Transverse colon (tissue), 4 donors: ENCODE data around the gene NETO2. TPM values are rescaled to one million over a fixed set of nuclear protein-coding genes. Genes with fewer than 3 reads are reported as not detected.
"Not testable (repeated sequence)": the region's sequence is repeated elsewhere in the genome, so short reads cannot be mapped to it uniquely, and the experiment has no call there.

Experiments
- DNase-seq: peaks from one replicate; pipeline ENCODE4 v3.0.0-alpha.2; 2019
- H3K27ac ChIP-seq, 4 donors: fragments of 200-600 bp; sonication (generic); 2 replicates each; pipeline ENCODE4 v1.5.1; 2016 to 2018; ENCODE audit warnings: inconsistent platforms in 4 of 4
- H3K27me3 ChIP-seq: fragments of 200-600 bp; sonication (generic); 2 replicates; pipeline ENCODE4 v1.5.1; 2017; ENCODE audit warnings: inconsistent platforms
- H3K36me3 ChIP-seq, 4 donors: fragments of 200-600 bp; sonication (generic); 2 replicates each; pipeline ENCODE4 v1.5.1; 2017 to 2019; ENCODE audit warnings: inconsistent platforms in 4 of 4
- H3K4me1 ChIP-seq, 4 donors: fragments of 200-600 bp; sonication (generic); 2 replicates each; pipeline ENCODE4 v1.5.1; 2017 to 2020; ENCODE audit warnings: inconsistent platforms in 4 of 4
- H3K4me3 ChIP-seq, 4 donors: fragments of 200-600 bp; sonication (generic); 1 replicate in 1 of 4; 2 replicates in 3 of 4; pipeline versions ENCODE4 v1.5.1 to v1.6.1; 2017 to 2019; ENCODE audit warnings: inconsistent platforms in 4 of 4
- H3K9me3 ChIP-seq, 2 donors: fragments of 200-600 bp; sonication (generic); 2 replicates each; pipeline ENCODE4 v1.5.1; 2017 to 2019; ENCODE audit warnings: inconsistent platforms in 2 of 2
- EP300 ChIP-seq: sonication (generic); formaldehyde crosslinking; IDR thresholded peaks from one replicate; pipeline ENCODE4 v1.6.1; 2017; ENCODE audit warnings: antibody characterized with exemption, low read depth
- POLR2A ChIP-seq: fragments of 450-650 bp; IDR thresholded peaks from one replicate; pipeline ENCODE4 v1.6.1; 2016; ENCODE audit warnings: antibody characterized with exemption, mild to moderate bottlenecking, moderate library complexity
- POLR2AphosphoS5 ChIP-seq, 3 donors: sonication (generic); formaldehyde crosslinking; IDR thresholded peaks; one replicate each; pipeline ENCODE4 v1.6.1; 2016; ENCODE audit warnings: antibody characterized with exemption in 3 of 3
- WGBS, 2 donors: methylation state at CpG; one replicate each; pipeline ENCODE4 v1.1.5; 2018; ENCODE audit warnings: low coverage in 1 of 2; 5-methylcytosine and 5-hydroxymethylcytosine counted together
- in situ Hi-C, 4 donors: fragments of 200-750 bp; cut with MboI; loops; one replicate each; pipeline versions ENCODE4 v1.15.0 to v1.15.1; 2017; ENCODE audit warnings: low sequenced_read_pairs in 3 of 4, low pct_ligation_motif_present in 1 of 4, low pct_unique_long_range_greater_than_20kb in 1 of 4
- intact Hi-C: fragments of 100-400 bp; cut with DNase I; formaldehyde crosslinking; loops from one replicate; pipeline ENCODE4 v1.15.1; 2023; ENCODE audit warnings: low total_unique reads
- total RNA-seq, 4 donors: library from RNA; depleted of rRNA; stranded (reverse); fragments of >200 nt; gene quantifications; one replicate each; pipeline ENCODE4 v1.1.0, GENCODE V29; 2016
- TF ChIP-seq, protein P1 (sequence below), 5 experiments: fragments of 200-600 bp in 3 of 5; fragments of 450-650 bp in 2 of 5; sonication (generic) in 3 of 5; IDR thresholded peaks; 1 replicate in 2 of 5; 2 replicates in 3 of 5; pipeline ENCODE4 v1.5.1; 2016 to 2017; ENCODE audit warnings: antibody characterized with exemption in 5 of 5, inconsistent platforms in 3 of 5, mild to moderate bottlenecking in 2 of 5, moderate library complexity in 1 of 5

NETO2 gene
- total RNA-seq, 4 donors from 2014 or later: 5.0 to 31.7 (median 15.9) TPM

DNA sequence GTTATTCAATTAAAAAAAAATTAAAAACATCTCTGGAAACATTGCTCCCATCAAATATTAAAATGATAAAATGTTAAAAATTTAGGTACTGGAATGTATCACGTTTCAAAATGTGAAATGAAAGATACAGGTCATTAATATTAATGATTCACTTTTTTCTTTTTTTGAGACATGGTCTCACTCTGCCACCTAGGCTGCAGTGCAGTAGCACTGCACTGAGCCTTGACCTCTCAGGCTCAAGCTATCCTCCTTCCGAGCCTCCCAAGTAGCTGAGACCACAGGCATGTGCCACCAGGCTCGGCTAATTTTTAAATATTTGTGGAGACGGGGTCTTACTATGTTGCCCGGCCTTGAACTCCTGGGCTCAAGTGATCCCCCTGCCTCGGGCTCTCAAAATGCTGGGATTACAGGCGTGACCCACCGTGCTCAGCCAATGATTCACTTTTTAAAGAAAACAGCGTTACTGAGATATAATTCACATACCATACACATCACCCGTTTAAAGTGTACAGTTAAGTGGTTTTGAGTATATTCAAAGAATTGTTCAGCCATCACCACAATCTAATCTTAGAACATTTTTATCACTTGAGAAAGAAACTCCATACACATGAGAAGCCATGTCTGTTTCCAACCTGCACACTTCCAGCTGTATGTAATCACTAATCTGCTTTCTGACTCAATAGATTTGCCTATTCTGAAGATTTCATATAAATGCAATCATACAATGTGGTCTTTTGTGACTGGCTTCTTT is 19.1 kb upstream of the NETO2 start:
- intact Hi-C loops (no loop called here), in situ Hi-C loops (no loop called here)
- H3K9me3 ChIP-seq: no peaks in the 10 kb centered on the region
- DNase-seq: no peak
- peaks cover 0 to 19% (median 4%) of the 10 kb centered on the region in 4 donors for H3K36me3 ChIP-seq
- WGBS, 2 donors: 89 to 94% methylated on average over 8 to 10 of the region's 10 CpGs
- TF ChIP-seq POLR2A (no peak), EP300 (no peak)
- no peaks in the 10 kb centered on the region for H3K27me3 ChIP-seq
- no peaks in the 10 kb centered on the region for H3K4me1 ChIP-seq
- H3K27ac ChIP-seq: no peak overlapping the region
- H3K4me3 ChIP-seq: no peak overlapping the region

DNA sequence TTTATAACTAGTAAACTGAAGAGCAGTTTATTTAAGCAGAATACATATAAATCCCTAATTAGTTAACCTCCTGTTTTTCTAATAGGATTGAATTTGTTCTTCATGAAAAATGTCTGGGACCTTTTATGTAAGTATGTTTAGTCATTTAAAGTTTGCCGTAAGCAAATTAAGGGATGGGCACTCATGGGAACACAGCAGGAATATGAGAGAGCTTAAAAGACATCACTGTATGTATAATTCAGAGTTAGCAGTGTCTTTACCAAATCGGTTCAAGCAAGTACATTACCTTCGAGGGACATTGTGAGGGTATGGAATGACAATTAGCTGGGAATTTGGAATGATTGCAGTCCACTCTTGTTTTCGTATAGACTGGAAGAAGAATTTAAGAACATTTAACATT is 17.7 kb upstream of the NETO2 start:
- Histone ChIP-seq H3K27me3 (no peaks in the 10 kb centered on the region), H3K36me3 (peaks cover 0 to 24% (median 7%) of the 10 kb centered on the region in 4 donors), H3K27ac (no peak overlapping the region), H3K4me1 (no peaks in the 10 kb centered on the region), H3K9me3 (no peaks in the 10 kb centered on the region), H3K4me3 (no peak overlapping the region)
- 94 to 97% methylated on average over 4 of the region's 4 CpGs for WGBS, 2 donors
- intact Hi-C loops: no loop called here
- DNase-seq: no peak
- TF ChIP-seq EP300 (no peak), POLR2AphosphoS5 (IDR thresholded peaks at IDR 0.05) (no peak), POLR2A (no peak)
- TF ChIP-seq, protein P1, sequence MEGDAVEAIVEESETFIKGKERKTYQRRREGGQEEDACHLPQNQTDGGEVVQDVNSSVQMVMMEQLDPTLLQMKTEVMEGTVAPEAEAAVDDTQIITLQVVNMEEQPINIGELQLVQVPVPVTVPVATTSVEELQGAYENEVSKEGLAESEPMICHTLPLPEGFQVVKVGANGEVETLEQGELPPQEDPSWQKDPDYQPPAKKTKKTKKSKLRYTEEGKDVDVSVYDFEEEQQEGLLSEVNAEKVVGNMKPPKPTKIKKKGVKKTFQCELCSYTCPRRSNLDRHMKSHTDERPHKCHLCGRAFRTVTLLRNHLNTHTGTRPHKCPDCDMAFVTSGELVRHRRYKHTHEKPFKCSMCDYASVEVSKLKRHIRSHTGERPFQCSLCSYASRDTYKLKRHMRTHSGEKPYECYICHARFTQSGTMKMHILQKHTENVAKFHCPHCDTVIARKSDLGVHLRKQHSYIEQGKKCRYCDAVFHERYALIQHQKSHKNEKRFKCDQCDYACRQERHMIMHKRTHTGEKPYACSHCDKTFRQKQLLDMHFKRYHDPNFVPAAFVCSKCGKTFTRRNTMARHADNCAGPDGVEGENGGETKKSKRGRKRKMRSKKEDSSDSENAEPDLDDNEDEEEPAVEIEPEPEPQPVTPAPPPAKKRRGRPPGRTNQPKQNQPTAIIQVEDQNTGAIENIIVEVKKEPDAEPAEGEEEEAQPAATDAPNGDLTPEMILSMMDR (IDR thresholded peaks at IDR 0.05): no peak
- in situ Hi-C loops: no loop called here

DNA sequence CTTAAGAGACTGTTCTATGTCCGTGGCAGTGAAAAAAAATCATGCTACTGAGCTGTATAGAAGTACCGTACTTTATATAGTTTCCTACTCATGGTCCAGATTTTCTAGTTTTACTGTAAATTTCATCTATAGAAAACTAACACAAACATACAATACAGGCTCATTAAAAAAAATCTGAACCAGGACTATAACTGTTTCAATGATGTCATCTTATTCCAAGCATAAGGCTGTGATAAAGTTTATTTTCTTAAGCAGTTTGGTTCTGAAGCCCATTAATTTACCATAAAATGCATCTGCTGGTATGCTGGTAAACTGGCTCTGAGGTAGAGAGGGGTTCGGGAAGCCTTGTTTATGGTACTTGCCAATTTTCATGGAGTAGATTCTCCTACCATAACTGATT is 16.7 kb upstream of the NETO2 start:
- TF ChIP-seq POLR2AphosphoS5 (IDR thresholded peaks at IDR 0.05) (no peak), POLR2A (no peak), EP300 (no peak)
- TF ChIP-seq, protein P1 (IDR thresholded peaks at IDR 0.05): no peak
- intact Hi-C loops (no loop called here), in situ Hi-C loops (no loop called here)
- Histone ChIP-seq H3K36me3 (peaks cover 0 to 24% (median 7%) of the 10 kb centered on the region in 4 donors), H3K4me1 (no peaks in the 10 kb centered on the region), H3K27me3 (no peaks in the 10 kb centered on the region), H3K9me3 (no peaks in the 10 kb centered on the region), H3K4me3 (no peak overlapping the region), H3K27ac (no peak overlapping the region)
- WGBS, 2 donors: 95 to 100% methylated on average over 3 of the region's 3 CpGs
- no peak for DNase-seq

DNA sequence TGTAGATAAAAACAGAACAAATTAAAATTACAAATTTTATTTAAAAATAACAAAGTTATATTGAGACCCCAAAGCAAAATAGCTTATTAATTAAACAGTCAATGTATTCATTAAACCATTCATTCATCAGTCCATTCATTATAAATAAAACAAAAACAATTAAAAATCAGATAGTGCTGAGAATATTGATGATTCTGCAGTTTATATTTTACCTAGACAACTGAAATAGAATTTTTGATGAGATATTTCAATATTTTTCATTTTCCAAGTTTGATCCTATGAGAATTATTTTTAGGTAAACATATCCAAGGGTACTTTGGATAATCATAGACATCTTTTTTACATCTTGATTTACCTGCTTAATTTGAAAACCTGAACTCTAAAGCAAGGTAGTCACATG is 15.2 kb upstream of the NETO2 start:
- Histone ChIP-seq H3K36me3 (peaks cover 0 to 24% (median 7%) of the 10 kb centered on the region in 4 donors), H3K4me3 (no peak overlapping the region), H3K27me3 (no peaks in the 10 kb centered on the region), H3K9me3 (no peaks in the 10 kb centered on the region), H3K4me1 (no peaks in the 10 kb centered on the region), H3K27ac (no peak overlapping the region)
- DNase-seq: no peak
- TF ChIP-seq POLR2A: no peak
- intact Hi-C loops: no loop called here
- in situ Hi-C loops: no loop called here

DNA sequence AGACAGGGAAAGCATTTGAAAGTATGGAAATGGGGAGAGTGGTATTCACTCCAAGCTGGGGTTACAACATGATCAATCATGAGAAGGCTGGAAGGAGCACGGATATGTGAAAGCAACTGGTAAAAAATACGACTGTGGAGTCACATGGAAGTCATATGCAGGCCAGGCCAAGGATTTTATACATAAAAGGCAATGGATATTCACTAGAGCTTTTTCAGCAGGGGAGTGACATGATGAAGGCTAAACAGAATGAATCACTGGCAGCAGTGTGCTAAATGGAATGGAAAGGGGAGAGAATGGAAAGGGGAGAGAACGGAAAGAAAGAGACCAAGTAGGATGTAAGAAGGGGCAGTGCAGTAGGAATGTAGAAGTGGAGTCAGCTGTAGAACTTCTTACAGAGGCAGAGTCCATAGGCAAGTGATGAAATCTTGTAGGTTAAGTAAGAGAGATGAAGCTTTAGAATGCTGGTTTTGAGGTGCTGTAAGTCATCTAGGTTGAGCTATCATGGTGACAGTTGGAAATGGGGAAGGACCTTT is 13.0 kb upstream of the NETO2 start:
- intact Hi-C loops (no loop called here), in situ Hi-C loops (no loop called here)
- H3K4me1 ChIP-seq: no peaks in the 10 kb centered on the region
- DNase-seq: no peak
- no peaks in the 10 kb centered on the region for H3K27me3 ChIP-seq
- no peaks in the 10 kb centered on the region for H3K9me3 ChIP-seq
- TF ChIP-seq EP300 (no peak), POLR2A (no peak), POLR2AphosphoS5 (IDR thresholded peaks at IDR 0.05) (no peak)
- TF ChIP-seq, protein P1 (IDR thresholded peaks at IDR 0.05): no peak
- H3K27ac ChIP-seq: no peak overlapping the region
- no peak overlapping the region for H3K4me3 ChIP-seq
- 85 to 90% methylated on average over 3 of the region's 3 CpGs for WGBS, 2 donors
- H3K36me3 ChIP-seq: peaks cover 0 to 28% (median 13%) of the 10 kb centered on the region in 4 donors

DNA sequence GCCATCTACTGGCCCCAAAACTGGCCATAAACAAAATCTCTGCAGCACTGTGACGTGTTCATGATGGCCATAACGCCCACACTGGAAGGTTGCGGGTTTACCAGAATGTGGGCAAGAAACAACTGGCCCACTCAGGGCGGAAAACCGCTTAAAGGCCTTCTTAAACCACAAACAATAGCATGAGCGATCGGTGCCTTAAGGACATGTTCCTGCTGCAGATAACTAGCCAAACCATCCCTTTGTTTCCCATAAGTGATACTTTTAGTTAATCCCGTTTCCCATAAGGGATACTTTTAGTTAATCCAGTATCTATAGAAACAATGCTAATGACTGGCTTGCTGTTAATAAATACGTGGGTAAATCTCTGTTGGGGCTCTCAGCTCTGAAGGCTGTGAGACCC is 8.8 kb upstream of the NETO2 start:
- H3K4me1 ChIP-seq, DNase-seq, H3K9me3 ChIP-seq, intact Hi-C loops, H3K27me3 ChIP-seq, in situ Hi-C loops, H3K27ac ChIP-seq, H3K4me3 ChIP-seq: not testable (repeated sequence)
- WGBS, 2 donors: 96 to 100% methylated on average over 3 to 9 of the region's 9 CpGs
- H3K36me3 ChIP-seq: peaks cover 0 to 16% (median 3%) of the 10 kb centered on the region in 4 donors
